HG02763 (cell line): Measurements from ENCODE around the gene RASAL1.

Source experiments
- ATAC-seq: cut with Tn5 transposase; IDR thresholded peaks from one replicate; pipeline ENCODE4 v1.9.1; 2021; ENCODE audit warnings: mild to moderate bottlenecking, moderate library complexity; ENCODE audit not compliant: unreplicated experiment

RASAL1 gene

DNA sequence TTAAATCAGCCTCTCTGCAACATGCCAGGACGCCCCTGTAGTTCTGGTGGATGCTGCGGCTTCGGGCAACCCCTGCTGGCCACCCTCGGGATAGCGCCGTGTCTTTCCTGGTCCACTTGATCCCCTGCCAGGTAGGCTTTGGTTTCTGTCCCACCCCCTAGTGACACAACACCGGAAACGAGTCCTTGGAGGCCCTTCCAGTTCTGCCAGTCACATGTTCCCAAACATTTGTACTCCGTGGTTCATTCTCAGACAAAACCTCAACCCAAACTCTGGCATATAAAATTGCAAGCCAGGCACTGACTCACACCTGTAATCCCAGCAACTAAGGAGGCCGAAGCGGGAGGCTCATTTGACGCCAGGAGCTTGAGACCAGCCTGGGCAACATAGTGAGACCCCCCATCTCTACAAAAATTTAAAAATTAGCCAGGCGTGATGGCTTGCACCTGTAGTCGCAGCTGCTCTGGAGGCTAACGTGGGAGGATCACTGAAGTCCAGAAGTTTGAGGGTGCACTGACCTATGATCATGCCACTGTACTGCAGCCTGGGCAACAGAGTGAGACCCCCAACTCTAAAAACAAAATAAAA, 37.0 kb downstream of the RASAL1 start:
- no peak for ATAC-seq

DNA sequence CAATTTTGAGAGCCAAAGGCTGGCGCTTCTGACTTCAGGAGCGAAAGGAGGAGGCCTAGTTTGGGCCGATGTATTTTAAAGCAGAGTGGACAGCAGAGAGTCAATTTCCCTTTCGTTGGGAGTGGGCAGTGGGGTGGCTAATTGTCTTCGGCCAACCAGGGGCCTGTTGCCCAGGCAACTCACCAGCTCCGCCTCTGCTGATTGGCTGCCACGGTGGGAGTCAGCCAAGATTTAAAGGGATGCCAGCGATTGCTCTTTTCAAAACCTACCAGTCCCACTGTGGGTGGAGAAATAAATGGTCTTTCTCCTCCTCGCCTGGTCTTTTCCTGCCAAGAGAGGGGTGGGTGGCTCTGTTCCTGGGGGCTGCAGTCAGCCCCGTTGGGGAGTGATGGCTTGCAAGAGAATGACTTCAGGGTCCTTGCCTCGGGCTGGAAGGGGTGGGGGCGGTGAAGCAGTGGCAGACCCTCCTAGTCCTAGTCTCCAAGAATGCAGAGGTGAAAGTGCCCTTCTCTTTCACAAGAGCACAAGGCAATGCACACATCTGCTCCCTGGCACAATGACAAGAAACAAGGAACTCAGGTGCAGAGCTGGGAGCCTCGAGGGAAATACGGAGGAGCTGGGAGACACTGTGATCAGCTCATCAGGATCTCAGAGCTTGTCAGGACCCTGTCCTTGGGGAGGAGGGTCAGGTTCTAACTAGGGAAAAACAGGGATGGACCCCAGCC, 37.7 kb downstream of the RASAL1 start:
- ATAC-seq, result no peak

GRCh38 chr12:113096675-113097461, 38.7 kb downstream of the RASAL1 start:
- ATAC-seq, result no peak

GRCh38 chr12:113095405-113095804, 40.2 kb downstream of the RASAL1 start:
- ATAC-seq, result no peak

- no peak for ATAC-seq
Observed at GRCh38 chr12:113094738-113095137, 40.8 kb downstream of the RASAL1 start.

DNA sequence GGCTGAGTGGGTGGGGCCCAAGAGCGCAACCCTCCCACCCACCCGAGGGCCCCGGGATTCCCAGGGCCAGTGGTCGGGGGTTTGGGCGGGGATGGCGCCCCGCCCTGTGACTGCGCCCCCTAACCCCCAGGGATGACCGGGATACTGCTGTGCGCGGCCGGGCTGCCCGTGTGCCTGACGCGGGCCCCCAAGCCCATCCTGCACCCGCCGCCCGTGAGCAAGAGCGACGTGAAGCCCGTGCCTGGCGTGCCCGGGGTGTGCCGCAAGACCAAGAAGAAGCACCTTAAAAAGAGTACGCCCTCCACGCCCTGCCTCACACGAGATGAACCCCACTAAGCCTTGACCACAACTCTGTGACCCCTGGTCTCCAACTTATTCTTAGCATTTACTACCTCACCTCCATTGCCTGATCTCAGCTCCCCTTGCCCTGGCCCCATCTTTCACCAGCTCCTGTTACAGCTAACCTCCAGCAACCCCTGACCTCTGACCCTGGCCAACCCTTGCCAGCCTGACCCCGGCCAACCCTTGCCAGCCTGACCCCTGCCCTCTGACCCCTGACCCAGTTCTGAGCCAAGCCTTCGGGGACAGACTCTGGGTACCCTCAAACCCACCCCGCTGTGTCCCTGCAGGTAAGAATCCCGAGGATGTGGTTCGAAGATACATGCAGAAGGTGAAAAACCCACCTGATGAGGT, 42.0 kb downstream of the RASAL1 start:
- no peak for ATAC-seq

- ATAC-seq, result no peak
Observed at GRCh38 chr12:113092607-113093408, 42.8 kb downstream of the RASAL1 start.

DNA sequence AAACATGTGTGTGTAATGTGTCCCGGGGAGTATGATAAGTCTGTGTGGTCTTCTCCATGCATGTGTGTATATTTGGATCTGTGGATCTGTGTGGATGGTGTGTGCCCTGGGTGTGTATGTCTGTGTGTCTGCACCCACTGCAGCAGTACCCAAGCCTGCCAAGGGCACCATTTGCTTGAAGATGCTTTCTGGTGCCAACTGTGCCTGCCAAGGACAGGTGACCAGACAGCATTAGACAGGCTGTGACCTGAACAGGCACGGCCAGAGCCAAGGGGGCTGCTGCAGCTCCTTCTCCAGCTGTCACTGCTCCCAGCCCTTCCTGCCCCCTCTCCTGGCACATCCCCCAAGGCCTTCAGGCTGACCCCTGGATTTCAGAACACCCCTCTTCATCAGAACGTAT, 44.1 kb downstream of the RASAL1 start:
- no peak for ATAC-seq

DNA sequence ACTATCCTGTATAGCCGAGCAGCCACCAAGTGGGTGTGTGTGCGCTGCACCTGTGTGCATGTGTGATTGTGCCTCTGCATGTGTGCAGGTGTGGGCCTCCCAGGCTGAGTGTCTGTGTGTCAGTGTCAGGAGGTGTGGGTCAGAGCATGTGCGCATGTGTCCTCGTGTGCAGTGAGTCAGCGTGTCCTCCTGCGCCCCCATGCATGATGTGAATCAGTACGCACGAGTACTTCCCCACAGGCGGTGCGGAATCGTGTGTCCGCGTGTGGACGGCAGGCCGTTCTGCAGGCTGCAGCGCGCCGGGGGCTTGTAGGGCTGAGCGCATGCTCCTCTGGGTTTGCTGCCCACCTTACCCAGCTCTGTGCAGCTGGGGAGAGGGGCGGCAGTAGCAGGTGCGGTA, 44.8 kb downstream of the RASAL1 start:
- ATAC-seq, result no peak

GRCh38 chr12:113089839-113090238, 45.7 kb downstream of the RASAL1 start:
- no peak for ATAC-seq

GRCh38 chr12:113088971-113089756, 46.4 kb downstream of the RASAL1 start:
- ATAC-seq, result no peak

- ATAC-seq, result no peak
Observed at GRCh38 chr12:113088037-113088436, 47.5 kb downstream of the RASAL1 start.

GRCh38 chr12:113087193-113087592, 48.4 kb downstream of the RASAL1 start:
- no peak for ATAC-seq

- no peak for ATAC-seq
Observed at GRCh38 chr12:113086249-113087164, 49.1 kb downstream of the RASAL1 start.

DNA sequence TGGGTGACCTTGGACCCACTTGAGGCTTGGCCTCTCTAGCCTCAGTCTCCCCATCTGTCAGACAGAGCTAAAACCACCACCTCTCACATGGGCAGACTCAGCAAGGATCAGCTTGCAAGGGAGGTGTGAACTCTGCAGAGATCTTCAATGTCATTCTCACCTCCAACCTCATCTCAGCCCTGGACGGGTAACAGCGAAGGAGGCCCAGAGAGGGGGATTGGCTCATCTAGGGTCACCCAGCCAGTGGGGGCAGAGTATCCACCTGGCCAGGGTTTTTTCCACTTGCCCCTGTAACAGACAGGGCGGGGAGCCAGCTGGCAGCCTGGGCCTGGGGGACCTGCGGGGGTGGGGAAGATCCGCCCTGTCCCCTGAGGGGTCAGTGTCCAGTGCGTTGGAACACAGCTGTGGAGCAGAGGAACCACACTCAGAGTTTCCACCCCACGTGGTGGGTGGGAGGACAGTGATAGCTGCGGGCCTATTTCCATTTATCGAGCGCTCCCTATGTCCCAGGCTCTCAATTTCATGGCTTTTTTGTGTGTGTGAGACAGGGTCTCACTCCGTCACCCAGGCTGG, 51.6 kb downstream of the RASAL1 start:
- ATAC-seq, result no peak

- peak; percentile 49 for ATAC-seq
Observed at GRCh38 chr12:113082486-113083148, 52.9 kb downstream of the RASAL1 start.

- no peak for ATAC-seq
Observed at GRCh38 chr12:113081873-113082272, 53.7 kb downstream of the RASAL1 start.

DNA sequence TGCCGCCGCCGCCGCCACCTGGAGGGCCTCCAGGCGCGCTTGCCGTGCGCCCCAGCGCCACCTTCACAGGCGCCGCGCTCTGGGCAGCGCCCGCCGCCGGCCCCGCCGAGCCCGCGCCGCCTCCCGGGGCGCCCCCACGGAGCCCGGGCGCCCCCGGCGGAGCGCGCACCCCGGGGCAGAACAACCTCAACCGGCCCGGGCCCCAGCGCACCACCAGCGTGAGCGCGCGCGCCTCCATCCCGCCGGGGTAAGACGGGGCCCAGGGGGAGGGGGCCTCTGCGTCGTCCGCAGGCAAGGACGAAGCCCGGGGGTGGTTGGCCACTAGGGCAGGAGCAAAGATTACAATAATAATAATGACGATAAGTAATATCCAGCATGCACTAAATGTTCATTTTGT, 57.7 kb downstream of the RASAL1 start:
- ATAC-seq, result no peak
